Upper lobe of left lung (tissue), 6 donors: ENCODE data around the gene TAP2. TPM values are rescaled to one million over a fixed set of nuclear protein-coding genes. Genes with fewer than 3 reads are reported as not detected.

Experiments used
- ATAC-seq, 2 donors: fragments of 200-7000 bp; cut with Tn5 transposase; one replicate each; pipeline ENCODE4 v1.9.1; 2022; ENCODE audit warnings: mild to moderate bottlenecking in 2 of 2, moderate library complexity in 2 of 2; ENCODE audit not compliant: low FRiP score in 2 of 2
- DNase-seq, 2 donors: peaks; one replicate each; pipeline ENCODE4 v3.0.0-alpha.2; 2019 to 2020
- H3K27ac ChIP-seq, 4 donors: fragments of 200-600 bp; sonication (generic); one replicate each; pipeline ENCODE4 v1.5.1; 2016 to 2019
- H3K27me3 ChIP-seq, 4 donors: fragments of 200-600 bp; sonication (generic); one replicate each; pipeline ENCODE4 v1.5.1; 2017 to 2019
- H3K36me3 ChIP-seq, 4 donors: fragments of 200-600 bp; sonication (generic); one replicate each; pipeline ENCODE4 v1.5.1; 2016 to 2019
- H3K4me1 ChIP-seq, 4 donors: fragments of 200-600 bp; sonication (generic); one replicate each; pipeline ENCODE4 v1.5.1; 2018 to 2019
- H3K4me3 ChIP-seq, 4 donors: fragments of 200-600 bp; sonication (generic); one replicate each; pipeline ENCODE4 v1.5.1; 2017 to 2019; ENCODE audit warnings: mild to moderate bottlenecking in 2 of 4, moderate library complexity in 1 of 4
- H3K9me3 ChIP-seq, 4 donors: fragments of 200-600 bp; sonication (generic); one replicate each; pipeline ENCODE4 v1.5.1; 2018 to 2019
- EP300 ChIP-seq, 4 donors: sonication (generic); formaldehyde crosslinking; IDR thresholded peaks; one replicate each; pipeline ENCODE4 v1.5.1; 2017; ENCODE audit warnings: antibody characterized with exemption in 4 of 4, control low read depth in 2 of 4
- POLR2A ChIP-seq, 4 donors: fragments of 450-650 bp; IDR thresholded peaks; one replicate each; pipeline ENCODE4 v1.5.1; 2016 to 2017; ENCODE audit warnings: antibody characterized with exemption in 4 of 4, mild to moderate bottlenecking in 2 of 4
- POLR2AphosphoS5 ChIP-seq, 2 donors: sonication (generic); formaldehyde crosslinking; IDR thresholded peaks; one replicate each; pipeline ENCODE4 v1.5.1; 2017; ENCODE audit warnings: antibody characterized with exemption in 2 of 2
- WGBS, 2 donors: methylation state at CpG; one replicate each; pipeline ENCODE4 v1.1.5; 2017 to 2018; 5-methylcytosine and 5-hydroxymethylcytosine counted together
- total RNA-seq, 6 donors: library from RNA; depleted of rRNA in 4 of 6; stranded (reverse); fragments of >200 nt in 4 of 6; gene quantifications; one replicate each; pipeline versions ENCODE4 v1.1.0 to v1.2.1, GENCODE V29; 2016 to 2021
- TF ChIP-seq, protein P1 (sequence below), 6 experiments: fragments of 450-650 bp in 4 of 6; fragments of 200-600 bp in 2 of 6; sonication (generic) in 2 of 6; IDR thresholded peaks; one replicate each; pipeline ENCODE4 v1.5.1; 2016 to 2019; ENCODE audit warnings: antibody characterized with exemption in 6 of 6
- donor health status: DM: no; HTN: no; CAD: no; lungs with moderate emphysema.
- donor health status: DM: no; HTN: yes; CAD: no; lungs with severe emphysema.

Gene TAP2
- total RNA-seq, 6 donors from 2014 or later: 17.6 to 266 (median 62.1) TPM

DNA sequence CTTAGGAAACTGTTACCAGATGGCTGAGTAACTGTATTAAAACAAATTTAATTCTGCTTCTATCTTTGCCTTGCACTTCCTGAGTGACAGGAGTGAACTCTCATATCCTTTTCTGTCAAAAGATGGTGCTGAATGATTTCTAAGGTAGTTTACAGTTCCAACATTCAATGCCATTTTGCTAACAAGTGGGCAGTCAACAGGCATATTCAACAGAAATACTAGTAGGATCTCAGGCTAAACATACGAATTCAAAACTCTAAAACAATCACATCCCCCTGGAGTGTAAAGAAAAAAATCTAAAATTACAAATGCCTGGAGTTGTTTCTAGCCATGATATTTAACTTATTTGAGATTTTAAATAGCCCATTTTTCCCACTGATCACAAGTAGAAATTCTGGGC is 22.1 kb upstream of the TAP2 start:
- Histone ChIP-seq H3K4me1 (peaks cover 4 to 23% (median 9%) of the 10 kb centered on the region in 4 donors), H3K9me3 (no peaks in the 10 kb centered on the region), H3K27me3 (no peaks in the 10 kb centered on the region), H3K27ac (peak overlapping the region in 3 of 4 donors; percentile 54 to 69 (median 68)), H3K4me3 (no peak overlapping the region), H3K36me3 (peaks cover 5 to 40% (median 16%) of the 10 kb centered on the region in 4 donors)
- WGBS, 2 donors: 61 to 68% methylated on average over 1 of the region's 1 CpG
- DNase-seq (no peak), ATAC-seq (no peak)
- no peak for TF ChIP-seq POLR2A (IDR thresholded peaks at IDR 0.05)
- no peak for TF ChIP-seq EP300 (IDR thresholded peaks at IDR 0.05)
- TF ChIP-seq, protein P1, sequence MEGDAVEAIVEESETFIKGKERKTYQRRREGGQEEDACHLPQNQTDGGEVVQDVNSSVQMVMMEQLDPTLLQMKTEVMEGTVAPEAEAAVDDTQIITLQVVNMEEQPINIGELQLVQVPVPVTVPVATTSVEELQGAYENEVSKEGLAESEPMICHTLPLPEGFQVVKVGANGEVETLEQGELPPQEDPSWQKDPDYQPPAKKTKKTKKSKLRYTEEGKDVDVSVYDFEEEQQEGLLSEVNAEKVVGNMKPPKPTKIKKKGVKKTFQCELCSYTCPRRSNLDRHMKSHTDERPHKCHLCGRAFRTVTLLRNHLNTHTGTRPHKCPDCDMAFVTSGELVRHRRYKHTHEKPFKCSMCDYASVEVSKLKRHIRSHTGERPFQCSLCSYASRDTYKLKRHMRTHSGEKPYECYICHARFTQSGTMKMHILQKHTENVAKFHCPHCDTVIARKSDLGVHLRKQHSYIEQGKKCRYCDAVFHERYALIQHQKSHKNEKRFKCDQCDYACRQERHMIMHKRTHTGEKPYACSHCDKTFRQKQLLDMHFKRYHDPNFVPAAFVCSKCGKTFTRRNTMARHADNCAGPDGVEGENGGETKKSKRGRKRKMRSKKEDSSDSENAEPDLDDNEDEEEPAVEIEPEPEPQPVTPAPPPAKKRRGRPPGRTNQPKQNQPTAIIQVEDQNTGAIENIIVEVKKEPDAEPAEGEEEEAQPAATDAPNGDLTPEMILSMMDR (IDR thresholded peaks at IDR 0.05): no peak
- TF ChIP-seq POLR2AphosphoS5 (IDR thresholded peaks at IDR 0.05): no peak

DNA sequence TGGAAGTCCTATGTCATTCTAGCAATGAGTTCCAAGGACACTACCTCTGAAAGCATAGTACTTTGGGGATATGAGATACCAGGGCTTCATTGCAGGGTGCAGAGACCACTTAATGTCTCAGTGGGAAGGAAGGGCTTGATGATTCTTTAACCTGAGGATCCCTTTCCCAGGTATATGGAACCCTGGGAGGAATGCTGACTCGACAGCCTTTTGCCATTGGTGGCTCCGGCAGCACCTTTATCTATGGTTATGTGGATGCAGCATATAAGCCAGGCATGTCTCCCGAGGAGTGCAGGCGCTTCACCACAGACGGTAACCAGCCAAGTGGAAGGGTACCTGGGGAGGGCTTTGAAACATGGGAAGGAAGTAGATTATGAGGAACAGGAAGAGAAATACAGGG is 19.7 kb upstream of the TAP2 start:
- H3K36me3 ChIP-seq: peaks cover 5 to 40% (median 16%) of the 10 kb centered on the region in 4 donors
- 85 to 90% methylated on average over 5 of the region's 5 CpGs for WGBS, 2 donors
- H3K4me1 ChIP-seq: peaks cover 10 to 32% (median 19%) of the 10 kb centered on the region in 4 donors
- TF ChIP-seq POLR2AphosphoS5 (IDR thresholded peaks at IDR 0.05): no peak
- TF ChIP-seq, protein P1 (IDR thresholded peaks at IDR 0.05): no peak
- TF ChIP-seq POLR2A (IDR thresholded peaks at IDR 0.05): no peak
- TF ChIP-seq EP300 (IDR thresholded peaks at IDR 0.05): no peak
- DNase-seq: no peak
- H3K9me3 ChIP-seq: no peaks in the 10 kb centered on the region
- H3K4me3 ChIP-seq: no peak overlapping the region
- no peak for ATAC-seq
- H3K27me3 ChIP-seq: no peaks in the 10 kb centered on the region
- H3K27ac ChIP-seq: no peak overlapping the region

DNA sequence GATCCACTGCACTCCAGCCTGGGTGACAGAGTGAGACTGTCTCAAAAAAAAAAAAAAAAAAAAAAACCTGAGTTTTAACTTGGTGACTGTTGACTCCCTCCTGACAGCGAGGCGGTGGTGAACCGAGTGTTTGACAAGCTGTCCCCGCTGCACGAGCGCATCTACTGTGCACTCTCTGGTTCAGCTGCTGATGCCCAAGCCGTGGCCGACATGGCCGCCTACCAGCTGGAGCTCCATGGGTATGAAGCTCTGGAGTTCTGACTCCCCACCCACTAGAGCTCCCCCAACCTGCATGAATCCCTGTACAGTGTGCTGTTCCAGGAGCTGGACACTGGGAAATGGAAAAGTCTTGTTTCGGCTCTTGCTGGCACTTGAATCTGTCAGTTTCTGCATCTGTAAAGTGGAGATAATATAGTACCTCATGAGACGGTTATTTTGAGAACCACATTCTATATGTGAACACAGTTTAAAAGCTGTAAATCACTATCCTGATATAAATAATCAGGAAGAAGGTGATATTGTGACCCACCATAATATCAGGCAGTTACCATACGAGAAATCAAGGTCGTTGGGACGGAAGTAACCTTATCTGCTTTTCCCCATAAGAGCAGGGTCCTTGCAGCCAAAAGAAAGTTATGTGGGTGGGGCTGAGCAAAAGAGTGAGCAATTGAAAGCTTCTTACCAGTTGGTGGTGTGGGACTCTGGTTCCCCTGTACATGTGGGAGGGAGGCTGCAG is 18.8 kb upstream of the TAP2 start:
- no peak overlapping the region for H3K4me3 ChIP-seq
- DNase-seq: peak in 1 of 2 donors; percentile 38
- H3K4me1 ChIP-seq: peaks cover 13 to 32% (median 21%) of the 10 kb centered on the region in 4 donors
- no peaks in the 10 kb centered on the region for H3K9me3 ChIP-seq
- no peak for TF ChIP-seq POLR2A (IDR thresholded peaks at IDR 0.05)
- TF ChIP-seq, protein P1 (IDR thresholded peaks at IDR 0.05): no peak
- no peak for TF ChIP-seq EP300 (IDR thresholded peaks at IDR 0.05)
- no peak for TF ChIP-seq POLR2AphosphoS5 (IDR thresholded peaks at IDR 0.05)
- no peaks in the 10 kb centered on the region for H3K27me3 ChIP-seq
- H3K27ac ChIP-seq: no peak overlapping the region
- ATAC-seq: no peak
- peaks cover 5 to 40% (median 16%) of the 10 kb centered on the region in 4 donors for H3K36me3 ChIP-seq
- WGBS, 2 donors: 87 to 91% methylated on average over 14 of the region's 14 CpGs

DNA sequence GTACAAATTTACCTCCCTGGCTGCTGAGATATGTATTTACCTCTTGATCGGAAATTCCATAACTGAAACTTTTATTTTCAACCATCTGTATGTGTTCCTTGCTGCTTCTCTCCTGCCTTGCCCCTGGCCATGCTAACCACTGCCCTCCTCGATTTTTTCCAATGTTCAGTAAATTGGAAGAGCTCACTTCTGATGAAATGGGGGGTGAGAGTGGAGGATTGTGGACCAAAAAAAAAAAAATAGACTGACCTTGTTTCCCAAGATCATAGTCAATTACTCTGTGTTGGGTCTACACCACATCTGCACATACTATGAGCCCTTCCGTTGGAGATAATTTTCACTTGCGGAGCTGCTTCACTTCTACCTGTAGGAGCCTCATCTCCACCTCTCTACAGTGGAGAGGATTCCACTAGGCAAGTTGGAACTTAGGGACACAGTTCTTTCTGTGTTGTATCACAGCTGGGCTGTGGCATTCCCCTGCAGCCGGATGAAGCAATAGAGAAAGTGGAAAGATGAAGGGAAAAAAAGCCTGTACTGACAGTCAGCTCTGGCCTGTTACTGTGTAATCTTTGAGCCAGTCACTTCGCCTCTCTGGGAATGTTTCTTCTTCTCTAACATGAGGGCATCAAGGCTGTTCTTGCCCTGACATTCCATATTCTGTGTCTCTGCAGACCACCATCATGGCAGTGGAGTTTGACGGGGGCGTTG is 17.1 kb upstream of the TAP2 start:
- WGBS, 2 donors: 71 to 74% methylated on average over 8 of the region's 8 CpGs
- H3K4me3 ChIP-seq: peak overlapping the region in 2 of 4 donors; percentile 80 to 90
- no peak for TF ChIP-seq POLR2A (IDR thresholded peaks at IDR 0.05)
- TF ChIP-seq, protein P1 (IDR thresholded peaks at IDR 0.05): peak in 1 of 6 experiments; percentile 8
- H3K36me3 ChIP-seq: peaks cover 7 to 54% (median 24%) of the 10 kb centered on the region in 4 donors
- H3K4me1 ChIP-seq: peaks cover 22 to 37% (median 34%) of the 10 kb centered on the region in 4 donors
- ATAC-seq (no peak), DNase-seq (no peak)
- H3K27ac ChIP-seq: peak overlapping the region; percentile 98
- no peaks in the 10 kb centered on the region for H3K9me3 ChIP-seq
- no peaks in the 10 kb centered on the region for H3K27me3 ChIP-seq
